H1 (cell line): Measurements from ENCODE around the gene TSPEAR. TPM values are rescaled to one million over a fixed set of nuclear protein-coding genes. Genes with fewer than 3 reads are reported as not detected.

Experiments
- CHD7 ChIP-seq: fragments of 300-600 bp; sonication (generic); IDR thresholded peaks from 2 replicates; pipeline ENCODE4 v1.7.1; 2012; ENCODE audit warnings: low read length, moderate library complexity, mild to moderate bottlenecking, inconsistent platforms; ENCODE audit not compliant: insufficient replicate concordance
- EGR1 ChIP-seq: IDR thresholded peaks from 2 replicates; pipeline ENCODE4 v1.6.1; 2011; ENCODE audit warnings: low read depth, low read length, borderline replicate concordance
- GABPA ChIP-seq: IDR thresholded peaks from 2 replicates; pipeline ENCODE4 v1.6.1; 2011; ENCODE audit warnings: mild to moderate bottlenecking, low read length, moderate library complexity, borderline replicate concordance; ENCODE audit not compliant: insufficient read depth
- NANOG ChIP-seq: IDR thresholded peaks from 2 replicates; pipeline ENCODE4 v1.6.1; 2011; ENCODE audit warnings: low read length, low read depth, mild to moderate bottlenecking, inconsistent platforms; ENCODE audit not compliant: insufficient read depth, poor library complexity, severe bottlenecking
- POLR2A ChIP-seq, 2 experiments: IDR thresholded peaks; 1 replicate in 1 of 2; 2 replicates in 1 of 2; pipeline ENCODE4 v1.6.1; 2011; ENCODE audit warnings: low read depth in 2 of 2, low read length in 2 of 2, mild to moderate bottlenecking in 2 of 2; ENCODE audit errors: control extremely low read depth in 1 of 2
- SP1 ChIP-seq: IDR thresholded peaks from 2 replicates; pipeline ENCODE4 v1.6.1; 2011; ENCODE audit warnings: low read depth, low read length
- polyA plus RNA-seq, 7 experiments: library from polyadenylated mRNA; depleted of rRNA in 3 of 7; stranded (reverse) in 5 of 7; unstranded in 2 of 7; fragments of >200 nt in 5 of 7; fragments of 200-250 nt in 2 of 7; gene quantifications; 1 replicate in 5 of 7; 2 replicates in 1 of 7; 4 replicates in 1 of 7; pipeline versions ENCODE4 v1.2.1 to v1.2.3, GENCODE V29; 2011 to 2013; ENCODE audit warnings: missing spikeins in 2 of 7, mixed read lengths in 2 of 7
- total RNA-seq: library from RNA; stranded (reverse); fragmentation: NEBNext Ultra II Directional; extraction: Animal tissue kit (Norgen Biotek cat#: 25700); gene quantifications from 2 replicates; pipeline ENCODE4 v1.2.1, GENCODE V29; 2021
- TF ChIP-seq, protein P1 (sequence below): IDR thresholded peaks from 2 replicates; pipeline ENCODE4 v1.6.1; 2011; ENCODE audit warnings: low read depth, mild to moderate bottlenecking, low read length; ENCODE audit not compliant: insufficient read depth

The TSPEAR gene
- total and polyA plus RNA-seq, 2 of the 8 experiments (the other 6 are each of a cell fraction or from before 2014, with no cell fraction given), result 0.58 to 0.89 TPM

GRCh38 chr21:44700101-44701022 is 11.0 kb downstream of the TSPEAR start (continued):
- TF ChIP-seq CHD7, result no peak
- no peak for TF ChIP-seq NANOG
- TF ChIP-seq EGR1, result no peak
- no peak for TF ChIP-seq POLR2A (IDR thresholded peaks at IDR 0.05; ENCODE audit: control extremely low read depth in 1 of 2, low read depth in 2 of 2, low read length in 2 of 2)
- no peak for TF ChIP-seq SP1
- TF ChIP-seq, protein P1, sequence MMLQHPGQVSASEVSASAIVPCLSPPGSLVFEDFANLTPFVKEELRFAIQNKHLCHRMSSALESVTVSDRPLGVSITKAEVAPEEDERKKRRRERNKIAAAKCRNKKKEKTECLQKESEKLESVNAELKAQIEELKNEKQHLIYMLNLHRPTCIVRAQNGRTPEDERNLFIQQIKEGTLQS, result no peak
- no peak for TF ChIP-seq GABPA
